ENCODE data around the gene NCKIPSD. TPM values are rescaled to one million over a fixed set of nuclear protein-coding genes. Genes with fewer than 3 reads are reported as not detected.

The NCKIPSD gene
- total RNA-seq, 1 experiment from 2014 or later = 36.9 TPM

- CTCF ChIA-PET = no interaction called here
- H3K9me3 ChIP-seq (ENCODE audit: control insufficient read depth in 1 of 2, insufficient read depth in 1 of 2, low read depth in 1 of 2, low read length in 2 of 2) = no peaks in the 10 kb centered on the region
- BruUV-seq (replicated peaks) = no TSS peak
- POLR2A ChIA-PET = no interaction called here
- ATAC-seq (no peak), DNase-seq (ENCODE audit: low read depth, low spot score) (no peak)
- peaks cover 0 to 11% of the 10 kb centered on the region in 2 experiments; a peak in 3 of 4 replicates for H3K4me1 ChIP-seq (ENCODE audit: control insufficient read depth in 1 of 2, insufficient read depth in 2 of 2, low read length in 2 of 2)
- intact Hi-C loops (cut with micrococcal nuclease) = no loop called here
- no peak overlapping the region for H2AFZ ChIP-seq (ENCODE audit: low read depth, low read length, poor library complexity, severe bottlenecking)
- H3K27me3 ChIP-seq (ENCODE audit: insufficient read depth, low read length) = no peaks in the 10 kb centered on the region
- RAD21 ChIA-PET (ENCODE audit: low non-redundant PET in 1 of 2, low total read pairs in 2 of 2, uncharacterized antibody in 2 of 2, unreplicated experiment in 2 of 2) = no interaction called here
- no peak overlapping the region for H3K4me3 ChIP-seq (replicated peaks in 1 of 2; ENCODE audit: low read depth in 1 of 2, low read length in 2 of 2)
- peaks cover 7% of the 10 kb centered on the region; the same call in 1 of the 2 replicates for H3K79me2 ChIP-seq (ENCODE audit: insufficient read depth, low read length)
- no peak overlapping the region for H3K27ac ChIP-seq (ENCODE audit: low read depth, low read length)
- TF ChIP-seq SP1 (IDR thresholded peaks at IDR 0.05; ENCODE audit: low read depth) (no peak), RAD21 (IDR thresholded peaks at IDR 0.05; ENCODE audit: low read depth) (no peak), CBX3 (IDR thresholded peaks at IDR 0.05; ENCODE audit: low read depth) (no peak), CEBPB (IDR thresholded peaks at IDR 0.05; ENCODE audit: low read depth) (no peak), SRF (IDR thresholded peaks at IDR 0.05; ENCODE audit: low read depth) (no peak), REST (IDR thresholded peaks at IDR 0.05; ENCODE audit: low read depth) (no peak), YY1 (IDR thresholded peaks at IDR 0.05; ENCODE audit: extremely low read depth, insufficient replicate concordance, low read depth, low read length) (no peak), ZFX (IDR thresholded peaks at IDR 0.05) (no peak), ELF1 (IDR thresholded peaks at IDR 0.05; ENCODE audit: borderline replicate concordance, low read depth) (no peak), ZBTB33 (IDR thresholded peaks at IDR 0.05; ENCODE audit: extremely low read depth, insufficient replicate concordance, low read length) (no peak), EZH2phosphoT487 (IDR thresholded peaks at IDR 0.05; ENCODE audit: borderline replicate concordance) (no peak), ATF3 (IDR thresholded peaks at IDR 0.05) (no peak), EGR1 (IDR thresholded peaks at IDR 0.05; ENCODE audit: low read depth) (no peak), EZH2 (IDR thresholded peaks at IDR 0.05) (no peak), MAX (IDR thresholded peaks at IDR 0.05) (no peak), TCF7L2 (IDR thresholded peaks at IDR 0.05; ENCODE audit: borderline replicate concordance, extremely low read depth, insufficient read depth, insufficient read length) (no peak), SIN3A (IDR thresholded peaks at IDR 0.05; ENCODE audit: low read depth) (no peak), JUND (IDR thresholded peaks at IDR 0.05) (no peak), FOSL1 (IDR thresholded peaks at IDR 0.05; ENCODE audit: low read depth) (no peak)
- peaks cover 33 to 47% of the 10 kb centered on the region in 2 experiments for H3K36me3 ChIP-seq (ENCODE audit: control insufficient read depth in 1 of 2, insufficient read depth in 2 of 2, low read length in 2 of 2)
- no peak overlapping the region for H3K9ac ChIP-seq (ENCODE audit: low read length)
- H3K9me2 ChIP-seq (ENCODE audit: insufficient read depth) = no peaks in the 10 kb centered on the region
- no peak overlapping the region for H3K4me2 ChIP-seq (ENCODE audit: low read length)
- H4K20me1 ChIP-seq (ENCODE audit: insufficient read depth) = no peaks in the 10 kb centered on the region
Measured at GRCh38 chr3:48678056-48678455, 7.7 kb downstream of the NCKIPSD start.
